H1 (cell line): ENCODE results near the gene SGMS1. TPM values are rescaled to one million over a fixed set of nuclear protein-coding genes. Genes with fewer than 3 reads are reported as not detected.

Source experiments
- CTCF ChIA-PET: fragments of 300-600 bp; sonication (Branson Sonifier 250); formaldehyde crosslinking; loops from one replicate; lab custom pipeline; 2021; ENCODE audit not compliant: partially characterized antibody; lab: Charles Lee
- POLR2A ChIA-PET: fragments of 300-600 bp; sonication (Branson Sonifier 250); formaldehyde crosslinking; loops from one replicate; lab custom pipeline; 2021; ENCODE audit warnings: inconsistent platforms; ENCODE audit not compliant: partially characterized antibody; lab: Charles Lee
- DNase-seq, 2 experiments: peaks; one replicate each; pipeline versions ENCODE4 v3.0.0 to v3.0.0-alpha.2; 2010 to 2022; ENCODE audit warnings: low spot score in 2 of 2, low read depth in 1 of 2, mixed read lengths in 1 of 2
- FAIRE-seq: peaks from 2 replicates; lab custom pipeline; 2011; peaks lifted over from hg19 to GRCh38; lab: Jason Lieb, UNC
- H2AFZ ChIP-seq: 2 replicates; pipeline ENCODE4 v1.8.1; 2012; ENCODE audit warnings: low read length, inconsistent platforms
- H2AK5ac ChIP-seq: 2 replicates; pipeline ENCODE4 v1.6.1; 2013; ENCODE audit warnings: low read depth, low read length
- H2BK120ac ChIP-seq: replicated peaks from 2 replicates; pipeline ENCODE3; 2013; ENCODE audit warnings: low read depth, low read length, inconsistent platforms
- H2BK12ac ChIP-seq: 2 replicates; pipeline ENCODE4 v1.6.1; 2013; ENCODE audit warnings: low read depth, low read length
- H2BK15ac ChIP-seq: 2 replicates; pipeline ENCODE4 v1.6.1; 2013; ENCODE audit warnings: low read length
- H2BK20ac ChIP-seq: 2 replicates; pipeline ENCODE4 v1.6.1; 2013; ENCODE audit warnings: low read length
- H2BK5ac ChIP-seq: 2 replicates; pipeline ENCODE4 v1.6.1; 2013; ENCODE audit warnings: low read depth, low read length
- H3K14ac ChIP-seq: 2 replicates; pipeline ENCODE4 v1.6.1; 2013; ENCODE audit warnings: inconsistent platforms; ENCODE audit not compliant: insufficient read length
- H3K18ac ChIP-seq: 2 replicates; pipeline ENCODE4 v1.6.1; 2013; ENCODE audit warnings: low read length; ENCODE audit errors: extremely low read depth
- H3K23ac ChIP-seq: 2 replicates; pipeline ENCODE4 v1.6.1; 2013; ENCODE audit warnings: inconsistent platforms; ENCODE audit not compliant: insufficient read length
- H3K23me2 ChIP-seq: 2 replicates; pipeline ENCODE4 v1.6.1; 2013; ENCODE audit warnings: low read depth, low read length
- H3K27ac ChIP-seq: 2 replicates; pipeline ENCODE4 v1.6.1; 2011; ENCODE audit warnings: low read depth, low read length, inconsistent platforms
- H3K27me3 ChIP-seq, 4 experiments: replicated peaks in 1 of 4; 1 replicate in 1 of 4; 2 replicates in 3 of 4; pipeline versions ENCODE4 v1.6.1 to v1.8.1; 2011 to 2013; ENCODE audit warnings: low read length in 3 of 4, mild to moderate bottlenecking in 3 of 4, inconsistent platforms in 2 of 4, mixed read lengths in 2 of 4, moderate library complexity in 1 of 4; ENCODE audit not compliant: control insufficient read depth in 3 of 4, insufficient read depth in 3 of 4; ENCODE audit errors: extremely low read depth in 1 of 4
- H3K36me3 ChIP-seq, 4 experiments: 2 replicates each; pipeline versions ENCODE4 v1.6.1 to v1.8.1; 2011 to 2013; ENCODE audit warnings: mild to moderate bottlenecking in 4 of 4, low read length in 3 of 4, moderate library complexity in 2 of 4, control low read depth in 1 of 4, inconsistent platforms in 1 of 4; ENCODE audit not compliant: insufficient read depth in 4 of 4, control insufficient read depth in 2 of 4
- H3K4ac ChIP-seq: replicated peaks from 2 replicates; pipeline ENCODE3; 2013; ENCODE audit warnings: low read length, low read depth, mixed read lengths, inconsistent platforms; ENCODE audit not compliant: insufficient read length
- H3K4me1 ChIP-seq, 4 experiments: replicated peaks in 1 of 4; 1 replicate in 1 of 4; 2 replicates in 3 of 4; pipeline versions ENCODE4 v1.6.1 to v1.8.1; 2011 to 2013; ENCODE audit warnings: low read length in 3 of 4, inconsistent platforms in 2 of 4, mixed read lengths in 1 of 4; ENCODE audit not compliant: insufficient read depth in 4 of 4, control insufficient read depth in 3 of 4
- H3K4me2 ChIP-seq, 2 experiments: 2 replicates each; pipeline versions ENCODE4 v1.6.1 to v1.8.1; 2011 to 2013; ENCODE audit warnings: low read depth in 2 of 2, low read length in 2 of 2, control low read depth in 1 of 2, inconsistent platforms in 1 of 2, mild to moderate bottlenecking in 1 of 2; ENCODE audit not compliant: insufficient read depth in 1 of 2
- H3K4me3 ChIP-seq, 4 experiments: fragments of 200-600, 300-600 bp in 1 of 4; sonication (generic), shearing (Covaris generic), sonication (Bioruptor Twin) in 1 of 4; 2 replicates each; pipeline versions ENCODE4 v1.5.1 to v1.8.1; 2011 to 2016; ENCODE audit warnings: low read length in 4 of 4, low read depth in 3 of 4, control low read depth in 2 of 4, inconsistent platforms in 2 of 4, mild to moderate bottlenecking in 2 of 4, mixed read lengths in 1 of 4, moderate library complexity in 1 of 4; ENCODE audit not compliant: insufficient read depth in 2 of 4; ENCODE audit errors: extremely low read depth in 1 of 4
- H3K56ac ChIP-seq: replicated peaks from 2 replicates; pipeline ENCODE3; 2013; ENCODE audit warnings: low read depth, mild to moderate bottlenecking, mixed read lengths, low read length, inconsistent platforms; ENCODE audit not compliant: insufficient read length
- H3K79me1 ChIP-seq: 2 replicates; pipeline ENCODE4 v1.6.1; 2013; ENCODE audit warnings: low read depth, low read length, control low read depth
- H3K79me2 ChIP-seq, 2 experiments: 2 replicates each; pipeline versions ENCODE4 v1.6.1 to v1.8.1; 2012 to 2013; ENCODE audit warnings: low read length in 2 of 2, mild to moderate bottlenecking in 2 of 2, inconsistent platforms in 1 of 2; ENCODE audit not compliant: insufficient read depth in 2 of 2, control insufficient read depth in 1 of 2
- H3K9ac ChIP-seq, 4 experiments: replicated peaks in 1 of 4; 1 replicate in 1 of 4; 2 replicates in 3 of 4; pipeline versions ENCODE4 v1.6.1 to v1.8.1; 2011 to 2013; ENCODE audit warnings: low read depth in 3 of 4, low read length in 3 of 4, control low read depth in 2 of 4, mild to moderate bottlenecking in 2 of 4, moderate library complexity in 2 of 4, inconsistent platforms in 1 of 4; ENCODE audit errors: extremely low read depth in 1 of 4
- H3K9me3 ChIP-seq, 2 experiments: 2 replicates each; pipeline versions ENCODE4 v1.6.1 to v1.8.1; 2012 to 2013; ENCODE audit warnings: mild to moderate bottlenecking in 2 of 2, moderate library complexity in 2 of 2, control low read depth in 1 of 2, inconsistent platforms in 1 of 2, low read depth in 1 of 2, low read length in 1 of 2, mixed read lengths in 1 of 2; ENCODE audit not compliant: insufficient read depth in 2 of 2
- H4K20me1 ChIP-seq, 2 experiments: replicated peaks in 1 of 2; 2 replicates each; pipeline versions ENCODE3 to v1.8.1; 2011 to 2013; ENCODE audit warnings: inconsistent platforms in 2 of 2, low read length in 2 of 2, mild to moderate bottlenecking in 1 of 2; ENCODE audit not compliant: insufficient read depth in 2 of 2, control insufficient read depth in 1 of 2
- H4K5ac ChIP-seq: 2 replicates; pipeline ENCODE4 v1.6.1; 2013; ENCODE audit warnings: low read length, low read depth, mixed read lengths, inconsistent platforms; ENCODE audit not compliant: insufficient read length
- H4K8ac ChIP-seq: 2 replicates; pipeline ENCODE4 v1.8.0; 2013; ENCODE audit warnings: mild to moderate bottlenecking, moderate library complexity, low read length, inconsistent platforms; ENCODE audit not compliant: insufficient read depth; ENCODE audit errors: extremely low read depth
- H4K91ac ChIP-seq: replicated peaks from 2 replicates; pipeline ENCODE3; 2013; ENCODE audit warnings: low read length, mixed read lengths, inconsistent platforms; ENCODE audit not compliant: insufficient read length
- BRCA1 ChIP-seq: IDR thresholded peaks from 2 replicates; pipeline ENCODE4 v1.6.1; 2012; ENCODE audit warnings: low read depth, low read length, improper control_type of control experiment
- JUN ChIP-seq: IDR thresholded peaks from 2 replicates; pipeline ENCODE4 v1.6.1; 2011; ENCODE audit warnings: low read depth, mild to moderate bottlenecking, improper control_type of control experiment, low read length
- MAFK ChIP-seq: IDR thresholded peaks from 2 replicates; pipeline ENCODE4 v1.6.1; 2012; ENCODE audit warnings: low read depth, mild to moderate bottlenecking, improper control_type of control experiment, low read length
- POLR2A ChIP-seq, 2 experiments: IDR thresholded peaks; 1 replicate in 1 of 2; 2 replicates in 1 of 2; pipeline ENCODE4 v1.6.1; 2011; ENCODE audit warnings: low read depth in 2 of 2, low read length in 2 of 2, mild to moderate bottlenecking in 2 of 2; ENCODE audit errors: control extremely low read depth in 1 of 2
- WGBS, 2 experiments: shearing (Covaris generic) in 1 of 2; methylation state at CpG; one replicate each; pipeline versions ENCODE4 v1.1.6 to v1.1.7; 2013 to 2015; ENCODE audit warnings: low lambda C conversion rate in 2 of 2, mixed read lengths in 2 of 2, inconsistent platforms in 1 of 2, low coverage in 1 of 2, missing lambda C conversion rate in 1 of 2; ENCODE audit not compliant: insufficient replicate concordance in 2 of 2, insufficient coverage in 1 of 2, insufficient read length in 1 of 2; ENCODE audit errors: extremely low coverage in 1 of 2, missing lambda C conversion rate in 1 of 2; 5-methylcytosine and 5-hydroxymethylcytosine counted together
- polyA plus RNA-seq, 7 experiments: library from polyadenylated mRNA; depleted of rRNA in 3 of 7; stranded (reverse) in 5 of 7; unstranded in 2 of 7; fragments of >200 nt in 5 of 7; fragments of 200-250 nt in 2 of 7; gene quantifications; 1 replicate in 5 of 7; 2 replicates in 1 of 7; 4 replicates in 1 of 7; pipeline versions ENCODE4 v1.2.1 to v1.2.3, GENCODE V29; 2011 to 2013; ENCODE audit warnings: missing spikeins in 2 of 7, mixed read lengths in 2 of 7
- total RNA-seq: library from RNA; stranded (reverse); fragmentation: NEBNext Ultra II Directional; extraction: Animal tissue kit (Norgen Biotek cat#: 25700); gene quantifications from 2 replicates; pipeline ENCODE4 v1.2.1, GENCODE V29; 2021

Gene SGMS1
- total and polyA plus RNA-seq, 2 of the 8 experiments (the other 6 are each of a cell fraction or from before 2014, with no cell fraction given): 6.0 to 15.6 TPM

- Histone ChIP-seq H3K4me1 (peaks cover 6 to 26% (median 15%) of the 10 kb centered on the region in 4 experiments), H3K56ac (peak overlapping the region; percentile 93), H3K79me2 (peaks cover 0 to 28% of the 10 kb centered on the region in 2 experiments; a peak in 2 of 4 replicates), H4K5ac (peak overlapping the region; percentile 98), H3K4me3 (peak overlapping the region; percentile 65 to 88 (median 76)), H3K14ac (no peak overlapping the region), H3K9ac (peak overlapping the region; percentile 91 to 94 (median 92)), H2AFZ (no peak overlapping the region; the same call in 1 of the 2 replicates), H3K23ac (no peak overlapping the region), H3K27ac (peak overlapping the region; percentile 97), H2BK5ac (peak overlapping the region; percentile 96), H4K8ac (peak overlapping the region; percentile 99), H3K4me2 (peak overlapping the region; percentile 88 to 100), H3K4ac (peak overlapping the region; percentile 87), H3K79me1 (no peaks in the 10 kb centered on the region; the same call in 1 of the 2 replicates), H3K36me3 (no peaks in the 10 kb centered on the region), H4K91ac (peak overlapping the region; percentile 97), H2AK5ac (0 out of 2 replicates have a peak overlapping the region, but pooled peaks have one; percentile 32), H4K20me1 (peaks cover 2 to 10% of the 10 kb centered on the region in 2 experiments), H2BK20ac (peak overlapping the region; percentile 23; the same call in 1 of the 2 replicates), H3K27me3 (no peaks in the 10 kb centered on the region; a peak in 1 of 7 replicates), H3K9me3 (no peaks in the 10 kb centered on the region), H2BK15ac (peak overlapping the region; percentile 97; the same call in 1 of the 2 replicates), H2BK12ac (peak overlapping the region; percentile 91; the same call in 1 of the 2 replicates), H3K23me2 (peaks cover 17% of the 10 kb centered on the region), H3K18ac (peak overlapping the region; percentile 98), H2BK120ac (peak overlapping the region; percentile 50)
- POLR2A ChIA-PET: interaction anchor here (0.6 to 2.5 kb wide), 16 partner anchors 11 to 1074 kb away, joined by 3 to 21 read pairs (median 4); no protein-coding TSS in a partner anchor
- DNase-seq (peak in 1 of 2 experiments; percentile 36), FAIRE-seq (no peak)
- 1% methylated on average over 24 of the region's 58 CpGs; no CpG with 5 or more reads in 1 of the 2 experiments for WGBS, 2 experiments
- CTCF ChIA-PET: interaction anchor here (0.6 to 1.4 kb wide), 4 partner anchors 11 to 63 kb away, joined by 3 to 4 read pairs (median 3); no protein-coding TSS in a partner anchor
- TF ChIP-seq JUN (no peak), BRCA1 (no peak), POLR2A (IDR thresholded peaks at IDR 0.05; ENCODE audit: control extremely low read depth in 1 of 2, low read depth in 2 of 2, low read length in 2 of 2) (peak in 1 of 2 experiments; percentile 87; a peak in 1 of 3 replicates), MAFK (no peak)
Measured at GRCh38 chr10:50624866-50625501, 1.2 kb upstream of the SGMS1 start.
